Dermis microvascular lymphatic vessel endothelial cell (primary cell): ENCODE measurements around the gene PLD6. TPM values are rescaled to one million over a fixed set of nuclear protein-coding genes. Genes with fewer than 3 reads are reported as not detected.
A peak's percentile ranks its signal among the peaks of the same experiment; 100 is the strongest.
"Not testable (repeated sequence)": the region's sequence is repeated elsewhere in the genome, so short reads cannot be mapped to it uniquely, and the experiment has no call there.

ENCODE experiments used
- DNase-seq, 2 donors: peaks; one replicate each; pipeline versions ENCODE4 v3.0.0 to v3.0.0-alpha.2; 2010; ENCODE audit warnings: low read depth in 2 of 2
- total RNA-seq: library from RNA; depleted of rRNA; stranded (reverse); fragments of >200 nt; gene quantifications from 2 replicates; pipeline ENCODE4 v1.2.1, GENCODE V29; 2014

Gene PLD6
- total RNA-seq, 1 donor from 2014 or later = 0.90 TPM

DNA sequence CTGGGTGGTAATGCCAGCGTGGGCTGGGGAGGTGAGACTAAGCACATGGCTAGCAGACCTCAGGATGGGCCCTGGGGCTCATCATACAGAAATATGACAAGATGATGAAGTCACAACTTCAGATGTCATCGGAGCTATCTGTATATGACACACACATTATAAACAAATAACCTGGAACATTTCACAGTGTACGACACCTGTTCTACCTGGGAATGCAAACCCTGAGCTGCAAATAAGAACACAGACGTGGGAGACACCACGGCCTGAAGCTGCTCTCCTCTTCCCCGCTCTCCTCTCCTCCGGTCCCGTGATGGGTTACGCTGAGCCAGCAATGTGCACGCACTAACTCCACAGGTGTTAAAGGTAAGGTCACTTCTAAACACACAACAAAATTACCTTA is 4.9 kb downstream of the PLD6 start:
- DNase-seq = no peak

DNA sequence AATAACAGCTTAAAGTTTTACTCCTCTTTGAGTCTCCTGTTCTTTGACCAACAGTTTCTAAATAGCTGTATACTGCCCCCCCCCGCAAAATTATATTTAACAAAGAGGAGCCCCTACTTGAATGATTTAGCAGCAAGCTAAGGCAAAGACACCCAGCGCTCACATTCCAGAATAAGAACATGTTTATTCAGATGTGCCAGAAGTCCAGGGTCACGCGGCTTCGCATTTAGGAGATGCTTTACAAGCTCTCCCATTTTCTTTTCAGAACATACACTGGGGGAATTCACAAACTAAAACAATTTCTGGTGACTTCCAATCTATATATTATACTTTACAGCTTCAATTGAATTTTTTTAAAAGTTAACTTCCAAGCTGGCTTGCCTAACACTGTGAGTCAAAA is 5.3 kb downstream of the PLD6 start:
- no peak for DNase-seq

DNA sequence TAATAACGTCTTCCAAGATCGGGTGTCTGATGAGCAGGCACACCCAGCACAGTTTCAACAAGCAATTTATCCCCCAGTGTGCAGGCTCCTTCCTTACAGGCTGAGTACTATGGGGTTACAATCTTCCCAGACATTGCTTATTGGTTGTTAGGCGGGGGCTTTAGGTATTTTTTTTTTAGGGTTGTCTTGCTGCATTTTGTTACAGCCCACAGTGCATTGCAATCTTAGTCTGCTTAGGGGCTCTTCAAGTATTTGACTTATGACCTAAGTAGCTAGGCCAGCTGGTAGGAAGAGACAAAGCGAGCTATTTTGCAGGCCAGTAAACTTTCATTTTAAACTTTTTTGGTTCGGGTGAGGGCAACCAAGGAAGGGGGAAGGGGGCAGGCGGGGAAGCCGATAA is 5.8 kb downstream of the PLD6 start:
- no peak for DNase-seq

DNA sequence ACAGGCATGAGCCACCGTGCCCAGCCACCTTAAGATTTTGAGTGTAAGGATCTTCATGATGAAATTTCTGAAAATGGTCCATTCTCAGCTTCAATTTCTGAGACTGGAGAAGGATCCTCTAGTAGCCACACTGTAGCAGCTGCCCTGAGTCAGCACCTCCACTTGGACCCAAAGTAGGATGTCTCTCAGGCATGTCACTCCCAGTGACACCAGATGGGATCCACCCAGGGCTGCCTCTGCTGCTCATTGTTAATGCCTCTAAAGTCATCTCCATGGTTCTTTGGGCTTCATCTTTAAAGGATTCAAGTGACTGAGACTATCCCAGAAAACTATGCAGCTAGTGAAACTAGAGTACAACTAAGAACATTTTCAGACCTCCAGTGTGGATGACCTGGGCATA is 7.9 kb downstream of the PLD6 start:
- no peak for DNase-seq

DNA sequence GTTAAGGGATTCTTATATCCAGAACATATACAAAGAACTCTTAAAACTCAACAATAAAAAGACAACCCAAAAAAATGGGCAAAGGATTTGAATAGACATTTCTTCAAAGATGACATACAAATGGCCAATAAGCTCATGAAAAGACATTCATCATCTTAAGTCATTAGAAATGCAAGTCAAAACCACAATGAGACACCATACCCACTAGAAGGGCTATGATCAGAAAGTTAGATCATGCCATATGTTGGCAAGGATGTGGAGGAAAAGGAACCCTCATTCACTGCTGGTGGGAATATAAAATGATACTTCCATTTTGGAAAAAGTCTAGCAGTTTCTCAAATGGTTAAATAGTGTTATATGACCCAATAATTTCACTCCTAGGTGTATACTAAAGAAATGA is 9.4 kb downstream of the PLD6 start:
- DNase-seq = no peak

DNA sequence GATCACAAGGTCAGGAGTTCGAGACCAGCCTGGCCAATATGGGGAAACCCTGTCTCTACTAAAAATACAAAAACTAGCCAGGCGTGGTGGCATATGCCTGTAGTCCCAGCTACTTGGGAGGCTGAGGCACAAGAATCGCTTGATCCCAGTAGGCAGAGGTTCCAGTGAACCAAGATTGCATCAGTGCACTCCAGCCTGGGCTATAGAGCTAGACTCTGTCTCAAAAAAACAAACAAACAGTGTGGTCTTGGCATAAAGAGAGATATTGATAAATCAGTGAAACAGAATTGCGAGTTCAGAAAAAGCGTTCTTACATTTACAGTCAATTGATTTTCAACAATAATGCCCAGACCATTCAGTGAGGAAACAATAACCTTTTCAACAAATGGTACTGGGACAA is 10.7 kb downstream of the PLD6 start:
- not testable (repeated sequence) for DNase-seq

DNA sequence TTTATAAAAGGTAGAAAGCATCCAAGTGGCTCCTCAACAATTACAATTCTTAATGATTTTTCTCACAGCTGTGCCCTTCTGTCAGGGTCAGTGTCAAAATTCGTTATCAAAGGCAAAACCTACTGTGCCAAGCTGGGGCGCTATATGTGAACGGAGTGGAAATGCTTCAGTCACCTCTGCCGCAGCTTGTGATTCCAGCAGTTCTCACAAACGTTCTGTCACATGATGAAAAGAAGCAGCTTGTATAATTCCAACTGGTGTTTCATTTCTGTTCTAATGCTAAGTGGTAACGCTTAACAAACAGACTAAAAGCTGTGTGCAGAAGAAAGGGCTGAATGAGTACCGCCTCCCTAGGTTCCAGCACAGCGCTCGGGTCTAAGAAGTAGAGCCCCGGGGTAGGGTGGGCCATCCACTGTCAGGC is 14.2 kb downstream of the PLD6 start:
- DNase-seq = no peak

DNA sequence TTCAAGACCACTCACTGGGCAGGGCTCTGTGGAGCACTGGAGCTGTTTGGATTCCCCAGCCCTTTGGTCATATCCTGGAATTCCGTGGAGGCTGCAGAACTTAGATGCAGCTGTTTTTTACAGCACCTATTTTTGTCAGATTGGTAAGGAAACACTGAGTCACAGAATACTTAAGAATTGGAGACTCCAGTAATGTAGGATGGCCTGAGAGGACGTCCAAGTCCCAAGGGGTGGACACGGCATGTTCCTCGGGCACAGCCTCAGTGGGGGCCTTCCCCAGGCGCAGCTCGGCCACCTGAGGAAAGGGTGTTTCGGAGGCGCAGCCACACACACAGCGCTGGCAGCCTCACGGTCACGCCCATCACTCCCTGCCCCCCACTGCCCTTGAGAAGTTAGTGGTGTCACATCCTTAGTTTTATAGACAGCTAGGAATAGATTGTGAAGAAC is 14.8 kb downstream of the PLD6 start:
- peak in 1 of 2 donors; percentile 87 for DNase-seq

DNA sequence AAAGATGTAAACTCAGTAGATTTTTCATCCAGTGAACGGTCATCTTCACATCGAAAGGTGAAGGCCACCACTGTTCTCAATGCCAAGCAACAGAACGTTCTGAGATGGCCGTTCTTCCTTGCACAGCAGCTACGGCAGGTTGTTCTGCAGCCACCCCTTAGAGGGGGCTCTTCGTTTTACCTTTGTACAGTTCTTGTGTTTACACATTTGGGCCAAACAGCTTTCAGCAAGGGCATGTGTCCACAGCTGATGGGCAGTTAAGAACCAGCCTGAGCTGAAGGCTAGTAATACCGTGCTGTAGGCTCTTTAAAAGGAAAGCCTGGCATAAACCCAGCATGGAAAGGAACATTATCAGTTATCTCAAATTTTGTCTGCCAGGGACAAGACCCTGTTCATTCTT is 15.9 kb downstream of the PLD6 start:
- DNase-seq = no peak

DNA sequence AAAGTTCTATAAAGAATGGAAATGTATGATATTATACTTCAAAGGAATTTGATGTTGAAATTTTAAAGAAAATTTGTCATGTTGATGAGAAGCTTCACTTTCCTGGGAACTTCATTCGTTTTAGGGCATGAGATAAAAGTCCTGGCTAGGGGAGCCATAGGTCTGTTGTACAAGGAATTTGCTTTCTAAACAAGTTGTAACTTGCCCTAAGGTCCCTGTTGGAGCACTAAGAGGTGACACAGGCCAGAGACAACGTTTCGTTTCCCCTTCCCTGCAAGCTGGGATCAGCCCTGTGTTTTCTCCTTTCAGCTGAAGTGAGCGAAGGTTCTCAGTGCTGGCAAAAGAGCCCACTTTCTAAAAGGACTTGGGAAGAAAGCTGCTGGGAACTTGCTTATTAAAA is 16.6 kb downstream of the PLD6 start:
- DNase-seq = no peak

DNA sequence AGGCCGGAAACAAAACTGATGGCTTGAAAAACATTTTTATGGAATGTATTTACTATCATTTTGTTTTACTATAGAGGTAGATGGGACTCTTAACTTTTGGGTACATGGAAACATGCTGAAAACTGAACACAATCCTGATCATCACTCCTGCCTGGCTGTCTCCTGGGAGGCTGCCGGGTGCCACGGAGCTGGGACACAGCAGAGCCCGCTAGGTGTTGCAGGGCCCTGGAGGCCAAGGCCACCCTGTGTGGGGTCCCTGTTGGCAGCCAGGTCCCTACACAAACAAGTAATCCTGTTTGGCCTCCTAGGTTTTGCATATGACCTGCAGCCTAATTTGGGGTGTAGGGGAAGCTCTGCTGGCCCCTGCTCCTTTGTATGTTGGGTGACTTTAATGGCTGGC is 17.5 kb downstream of the PLD6 start:
- no peak for DNase-seq

DNA sequence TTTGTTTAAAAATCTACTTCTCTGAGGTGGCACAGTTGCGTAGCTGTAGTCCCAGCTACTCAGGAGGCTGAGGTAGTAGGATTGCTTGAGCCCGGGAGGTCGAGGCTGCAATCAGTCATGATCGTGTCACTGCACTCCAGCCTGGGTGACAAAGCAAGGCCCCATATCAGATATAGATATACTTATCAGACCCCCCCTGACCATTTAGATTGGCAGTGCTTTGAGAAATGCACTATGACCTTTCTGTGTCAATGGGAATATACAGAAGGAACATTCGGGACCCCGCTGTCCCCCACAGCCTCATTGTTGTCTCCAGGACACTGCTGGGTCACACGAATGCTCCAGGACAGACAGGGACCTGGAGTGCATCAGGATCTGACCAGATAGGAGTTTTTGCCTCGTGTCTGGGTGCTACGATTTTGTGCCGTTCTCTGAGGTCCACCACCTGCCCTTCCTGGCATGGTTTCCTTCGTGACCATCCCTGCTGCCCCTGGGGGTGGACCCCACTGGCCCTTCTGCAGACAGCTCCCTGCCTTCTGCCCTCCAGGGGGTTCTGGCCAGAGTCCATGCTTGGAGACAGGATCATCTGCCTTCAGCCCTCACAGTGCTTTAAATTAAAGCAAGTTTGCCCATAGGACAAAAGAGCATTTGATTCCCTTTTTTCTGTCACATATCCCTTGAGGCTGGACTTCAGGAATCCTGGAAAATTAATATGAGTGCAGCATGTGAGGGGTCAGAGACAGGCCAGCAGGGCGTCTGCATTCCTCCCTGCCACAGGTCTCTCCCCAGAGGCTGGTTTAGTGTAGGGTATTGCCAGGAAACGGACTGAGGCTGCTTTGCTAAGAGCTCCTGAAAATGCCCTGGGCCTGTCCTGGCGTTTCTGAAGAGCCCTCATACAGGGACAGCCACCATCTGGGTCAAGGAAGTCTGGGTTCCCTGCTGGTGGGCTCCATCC is 19.3 kb downstream of the PLD6 start:
- DNase-seq = no peak

DNA sequence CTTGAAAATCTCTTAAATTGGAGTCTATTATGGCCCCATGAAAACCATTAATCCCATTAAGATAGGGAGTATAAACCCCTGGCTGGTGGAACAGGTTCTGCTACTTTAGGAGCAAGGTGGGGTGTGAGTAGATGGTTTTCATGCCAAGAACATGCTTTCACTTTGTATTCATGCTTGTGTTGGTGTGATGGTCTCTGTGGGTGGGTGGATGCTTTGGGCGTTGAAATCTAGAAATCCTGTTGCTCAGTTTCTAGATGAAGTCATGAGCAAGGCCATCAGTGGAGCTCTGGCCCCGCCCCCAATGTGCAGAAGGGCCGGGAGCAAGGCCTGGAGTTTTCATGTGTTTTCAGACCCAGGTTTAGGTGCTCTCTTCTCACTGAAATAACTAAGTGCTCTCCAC is 20.1 kb downstream of the PLD6 start:
- DNase-seq = no peak

DNA sequence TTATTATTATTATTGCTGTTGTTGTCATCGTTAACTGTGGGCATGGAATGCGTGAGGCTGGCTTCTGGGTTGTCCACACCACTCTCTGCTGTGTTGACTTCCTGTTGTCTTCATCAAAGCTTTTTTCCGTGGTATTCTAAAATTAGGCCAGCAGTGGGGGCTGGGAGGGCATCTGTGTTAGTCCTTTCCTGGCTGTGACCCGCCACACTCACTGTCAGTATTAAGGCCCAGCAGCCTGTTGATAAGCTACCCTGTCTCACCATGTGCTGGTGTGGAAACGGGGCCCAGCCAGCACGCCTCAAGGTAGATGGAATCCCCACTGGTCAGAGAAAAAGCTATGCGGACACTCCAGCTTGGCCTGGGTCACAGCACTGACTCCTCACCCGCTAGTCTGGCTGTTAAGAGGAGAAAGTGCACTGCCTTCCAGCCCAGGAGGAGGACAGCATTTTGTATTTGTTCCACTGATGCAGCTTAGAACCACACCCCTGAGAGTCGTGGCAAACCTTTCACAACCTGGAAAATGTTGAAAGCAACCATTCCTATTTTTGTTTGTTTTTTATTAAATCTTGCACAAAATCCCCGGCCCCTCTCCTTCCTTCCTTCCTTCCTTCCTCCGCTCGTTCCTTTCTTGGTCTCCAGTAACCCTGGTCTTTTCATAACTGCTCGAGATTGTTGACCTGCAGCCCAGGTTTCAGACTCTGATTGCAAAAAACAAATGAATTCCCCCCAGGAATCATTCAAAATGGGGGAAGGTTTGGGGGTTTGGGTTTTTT is 21.0 kb downstream of the PLD6 start:
- peak in 1 of 2 donors; percentile 23 for DNase-seq

DNA sequence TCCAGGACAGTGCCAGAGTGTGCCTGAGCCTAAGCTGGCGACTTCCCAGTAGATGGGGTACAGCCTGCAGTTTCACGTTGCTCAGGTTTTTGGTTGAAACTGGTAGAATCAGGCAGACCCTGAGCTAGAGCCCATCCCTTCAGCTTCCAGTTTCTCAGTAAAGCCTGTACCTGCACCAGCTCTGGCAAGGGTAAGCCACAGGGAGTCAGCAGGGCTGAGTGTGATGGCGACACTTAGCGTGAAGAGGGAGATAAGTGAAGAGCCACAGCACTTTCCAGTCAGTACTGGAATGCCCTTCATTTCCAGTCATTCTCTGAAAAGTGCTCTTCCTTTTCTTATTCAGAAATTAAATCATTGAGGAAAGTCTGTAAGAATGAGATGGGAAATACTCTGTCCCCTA is 22.4 kb downstream of the PLD6 start:
- DNase-seq = no peak

DNA sequence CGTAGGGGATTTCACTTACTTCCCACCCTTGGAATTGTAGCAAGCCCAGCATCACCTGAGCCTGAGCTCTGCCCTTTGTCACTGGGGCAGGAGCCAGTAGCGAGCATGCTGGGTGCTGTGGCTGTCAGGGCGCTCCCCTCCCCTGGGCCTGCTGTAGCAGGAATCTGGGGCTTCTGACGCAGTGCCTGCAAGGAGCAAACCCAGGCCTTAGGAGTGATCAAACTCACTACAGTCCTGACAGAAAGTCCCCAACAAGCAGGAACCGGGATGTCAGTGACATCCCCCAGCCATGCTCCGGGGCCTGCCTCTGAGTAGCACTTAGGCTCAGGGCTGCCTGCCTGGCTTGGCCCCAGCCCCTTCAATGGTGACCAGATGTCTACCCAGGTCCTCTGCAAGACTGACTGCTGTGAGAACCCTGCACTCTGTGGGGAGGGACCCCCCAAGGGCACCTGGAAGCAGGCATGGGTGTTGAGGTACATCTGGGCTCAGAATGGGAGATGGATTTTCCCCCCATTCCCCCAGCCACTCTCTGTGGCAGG is 23.5 kb downstream of the PLD6 start:
- no peak for DNase-seq

DNA sequence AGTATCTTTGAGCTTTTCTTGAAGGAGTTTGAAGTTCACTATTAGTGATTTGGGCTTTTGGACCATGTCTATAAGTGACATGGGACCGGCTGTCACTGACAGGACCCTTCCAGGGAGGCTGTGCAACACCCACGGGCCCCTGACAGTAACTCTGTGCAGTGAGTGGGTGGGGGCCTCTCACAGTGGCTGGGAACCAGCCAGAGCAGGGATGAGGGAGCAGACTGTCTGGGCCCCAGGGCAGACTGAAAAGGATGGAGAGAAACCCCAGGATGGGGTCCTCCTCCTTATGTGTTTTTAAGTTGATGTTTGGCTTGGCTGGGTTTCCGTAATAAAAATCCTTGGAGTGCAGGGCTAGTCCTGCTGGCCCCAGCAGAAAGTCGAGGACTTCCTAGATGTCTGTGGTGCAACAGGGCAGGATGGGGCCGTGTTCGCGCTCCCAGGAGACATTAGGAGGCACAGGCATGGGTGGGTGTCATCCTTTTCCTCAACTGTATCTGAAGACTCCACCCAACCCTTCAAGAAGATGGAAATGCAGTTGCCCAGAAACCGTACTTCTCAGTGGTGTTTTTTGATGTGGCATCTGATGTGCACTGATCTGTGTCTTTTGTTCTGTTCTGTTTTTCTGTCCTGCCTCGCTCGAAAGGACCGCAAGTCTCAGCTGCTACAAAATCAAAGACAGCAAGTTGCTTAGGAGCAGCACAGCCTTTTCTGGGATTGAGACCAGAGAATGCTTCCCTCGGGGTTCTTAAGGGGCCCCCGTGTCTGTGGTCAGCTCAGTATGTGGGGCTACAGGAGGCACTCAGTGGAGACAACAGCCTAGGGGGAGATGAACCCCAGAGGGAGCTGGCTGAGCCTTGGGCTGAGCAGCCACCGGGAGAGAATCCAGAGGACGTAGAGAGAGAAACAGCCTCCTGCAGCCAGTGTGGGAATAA is 24.2 kb downstream of the PLD6 start:
- no peak for DNase-seq

DNA sequence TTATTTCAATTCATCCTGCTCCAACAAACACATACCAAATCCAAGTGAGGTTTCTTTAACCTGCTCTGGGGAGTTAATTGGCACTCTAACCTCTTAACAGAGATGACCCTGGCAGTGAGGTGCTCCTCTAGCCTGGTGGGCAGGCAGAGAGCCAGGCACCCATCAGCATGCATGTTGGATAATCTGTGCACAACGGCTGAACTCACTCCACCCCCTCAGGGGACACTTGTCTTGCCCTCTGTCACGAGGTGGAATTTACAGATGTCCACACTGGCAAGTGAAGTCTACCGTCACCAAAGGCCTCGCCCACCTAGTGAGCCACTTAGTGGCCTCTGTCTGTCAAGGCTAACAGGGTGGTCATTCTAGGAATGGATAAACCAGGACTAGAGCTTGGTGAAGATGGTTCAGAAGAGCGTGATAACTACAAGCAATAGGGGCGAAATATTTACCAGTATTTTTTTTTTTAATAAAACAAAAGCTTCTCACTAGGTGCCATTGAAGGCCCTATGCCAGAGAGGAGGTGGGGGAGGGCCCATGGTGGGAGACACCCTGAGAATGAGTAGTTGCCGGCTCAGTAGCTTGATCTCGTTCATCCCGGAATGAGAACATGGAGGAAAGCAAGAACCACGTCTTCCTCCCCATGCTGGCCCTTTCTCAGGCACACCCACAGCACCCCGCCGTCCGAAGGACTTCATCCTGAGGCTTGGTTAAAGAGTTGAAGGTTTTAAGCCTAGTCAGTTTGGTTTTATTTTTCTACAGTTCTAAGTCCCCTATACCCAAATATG is 25.2 kb downstream of the PLD6 start:
- no peak for DNase-seq

DNA sequence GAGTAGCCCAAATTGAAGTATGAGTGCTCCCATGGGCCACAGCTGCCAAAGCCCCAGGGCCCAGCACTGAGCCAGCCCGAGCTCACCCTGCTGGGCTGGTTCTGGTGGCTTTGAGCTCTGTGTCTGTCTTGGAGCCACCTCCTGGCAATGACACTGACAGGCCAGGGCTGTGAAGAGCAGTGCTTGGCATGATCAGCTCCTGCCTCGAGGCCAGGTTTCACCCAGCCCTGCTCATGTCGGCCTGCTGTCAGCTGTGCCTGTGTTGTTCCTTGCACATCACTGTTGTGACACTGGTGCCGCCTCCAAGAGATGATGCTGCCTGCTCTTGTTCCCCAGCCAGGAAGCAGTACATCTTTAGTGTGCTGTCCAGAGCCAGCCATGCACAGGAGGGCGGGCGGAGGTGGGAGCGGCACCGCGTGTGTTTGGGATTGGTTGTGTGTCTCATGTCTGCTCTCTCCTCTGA is 26.0 kb downstream of the PLD6 start:
- no peak for DNase-seq

DNA sequence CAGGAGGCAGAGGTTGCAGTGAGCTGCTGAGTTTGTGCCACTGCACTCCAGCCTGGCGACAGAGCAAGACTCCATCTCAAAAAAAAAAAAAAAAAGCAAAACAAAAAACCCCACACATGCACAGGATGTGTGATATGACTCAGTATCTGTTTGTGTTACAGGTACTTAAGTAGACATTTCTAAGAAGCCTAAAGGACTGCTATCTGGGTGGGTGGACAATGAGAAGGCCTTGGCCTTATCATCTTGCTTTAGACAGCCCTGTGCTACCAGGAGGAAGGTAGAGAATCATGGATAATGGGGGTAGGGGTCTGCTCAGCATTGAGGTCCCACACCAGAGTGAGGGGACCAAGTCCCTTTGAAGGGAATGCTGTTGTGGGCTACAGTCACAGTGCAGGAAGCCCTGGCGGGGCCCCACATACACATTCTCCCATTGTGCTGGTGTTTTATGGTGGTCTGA is 26.7 kb downstream of the PLD6 start:
- peak in 1 of 2 donors; percentile 30 for DNase-seq
